Activated B cell treated with CpG ODN at 0.5 μM for 24 hours (primary cell): Measurements from ENCODE around the gene RAB9A. TPM values are rescaled to one million over a fixed set of nuclear protein-coding genes. Genes with fewer than 3 reads are reported as not detected.

Experiments
- ATAC-seq: fragments of 200-7000 bp; cut with Tn5 transposase; one replicate; pipeline ENCODE4 v1.10.0; 2021; ENCODE audit warnings: low read depth, mild to moderate bottlenecking, moderate library complexity
- CTCF ChIA-PET: fragments of 350-600 bp; sonication (Branson Sonifier 250); formaldehyde crosslinking; loops from one replicate; lab custom pipeline; 2021; ENCODE audit warnings: antibody characterized with exemption; lab: Charles Lee
- POLR2A ChIA-PET: fragments of 350-600 bp; sonication (Branson Sonifier 250); formaldehyde crosslinking; loops from one replicate; lab custom pipeline; 2021; ENCODE audit warnings: antibody characterized with exemption; lab: Charles Lee
- DNase-seq: peaks from one replicate; pipeline ENCODE4 v3.0.0; 2022
- H3K27ac Mint-ChIP-seq: one replicate; pipeline ENCODE4 v1.8.0; 2020; ENCODE audit warnings: mixed read lengths
- H3K27me3 Mint-ChIP-seq: one replicate; pipeline ENCODE4 v1.8.0; 2021; ENCODE audit warnings: mixed read lengths
- H3K36me3 Mint-ChIP-seq: one replicate; pipeline ENCODE4 v1.8.0; 2021; ENCODE audit warnings: low read depth, mixed read lengths
- H3K4me1 Mint-ChIP-seq: one replicate; pipeline ENCODE4 v1.8.0; 2021; ENCODE audit warnings: mixed read lengths
- H3K4me3 Mint-ChIP-seq: one replicate; pipeline ENCODE4 v1.8.0; 2020; ENCODE audit warnings: mild to moderate bottlenecking, mixed read lengths
- H3K9me3 Mint-ChIP-seq: one replicate; pipeline ENCODE4 v1.8.0; 2020; ENCODE audit warnings: mixed read lengths
- CTCF ChIP-seq: fragments of 200-600 bp; IDR thresholded peaks from one replicate; pipeline ENCODE4 v1.8.0; 2022; ENCODE audit warnings: antibody characterized with exemption, mild to moderate bottlenecking
- intact Hi-C: fragments of 100-400 bp; cut with micrococcal nuclease; formaldehyde crosslinking; loops from one replicate; pipeline ENCODE4 v1.15.1; 2024
- total RNA-seq: library from RNA; stranded (reverse); gene quantifications from 2 replicates; pipeline ENCODE4 v1.2.3, GENCODE V29; 2022

The RAB9A gene
- total RNA-seq, 1 donor from 2014 or later = 27.7 TPM

- no peak for ATAC-seq
- Mint-ChIP-seq H3K36me3 (peaks cover 49% of the 10 kb centered on the region), H3K9me3 (no peaks in the 10 kb centered on the region), H3K27ac (no peak overlapping the region), H3K4me1 (peaks cover 5% of the 10 kb centered on the region), H3K4me3 (no peak overlapping the region), H3K27me3 (no peaks in the 10 kb centered on the region)
- no peak for TF ChIP-seq CTCF
- CTCF ChIA-PET = no interaction called here
- no peak for DNase-seq
- intact Hi-C loops = loop anchor here (2.0 kb wide), 1 partner anchor 14 kb away; no protein-coding TSS in a partner anchor
- POLR2A ChIA-PET = interaction anchor here (0.9 to 1.0 kb wide), 2 partner anchors 10 to 17 kb away, joined by 3 read pairs; no protein-coding TSS in a partner anchor
Observed at GRCh38 chrX:13716455-13716854, 27.5 kb downstream of the RAB9A start.

GRCh38 chrX:13716905-13717304 lies 28.0 kb downstream of the RAB9A start:
- Mint-ChIP-seq H3K4me1 (peaks cover 6% of the 10 kb centered on the region), H3K4me3 (no peak overlapping the region), H3K36me3 (peaks cover 46% of the 10 kb centered on the region), H3K9me3 (no peaks in the 10 kb centered on the region), H3K27me3 (no peaks in the 10 kb centered on the region), H3K27ac (no peak overlapping the region)
- ChIA-PET POLR2A (no interaction called here), CTCF (no interaction called here)
- no peak for TF ChIP-seq CTCF
- intact Hi-C loops = loop anchor here (2.0 kb wide), 1 partner anchor 14 kb away; no protein-coding TSS in a partner anchor
- DNase-seq = no peak
- ATAC-seq = no peak

GRCh38 chrX:13717700-13718472 lies 29.0 kb downstream of the RAB9A start:
- H3K4me1 Mint-ChIP-seq = peaks cover 13% of the 10 kb centered on the region
- H3K27me3 Mint-ChIP-seq = no peaks in the 10 kb centered on the region
- CTCF ChIA-PET = no interaction called here
- ATAC-seq (no peak), DNase-seq (no peak)
- H3K27ac Mint-ChIP-seq = no peak overlapping the region
- intact Hi-C loops = loop anchor here (2.0 kb wide), 2 partner anchors 15 to 17 kb away; partner anchors contain the start of genes OFD1 and TRAPPC2
- no peak for TF ChIP-seq CTCF
- peaks cover 46% of the 10 kb centered on the region for H3K36me3 Mint-ChIP-seq
- no peak overlapping the region for H3K4me3 Mint-ChIP-seq
- H3K9me3 Mint-ChIP-seq = no peaks in the 10 kb centered on the region
- POLR2A ChIA-PET = no interaction called here

GRCh38 chrX:13719192-13719856 lies 30.4 kb downstream of the RAB9A start:
- ATAC-seq (no peak), DNase-seq (no peak)
- Mint-ChIP-seq H3K36me3 (peaks cover 52% of the 10 kb centered on the region), H3K27ac (no peak overlapping the region), H3K4me3 (no peak overlapping the region), H3K9me3 (no peaks in the 10 kb centered on the region), H3K4me1 (peaks cover 21% of the 10 kb centered on the region), H3K27me3 (no peaks in the 10 kb centered on the region)
- no peak for TF ChIP-seq CTCF
- ChIA-PET POLR2A (no interaction called here), CTCF (no interaction called here)
- intact Hi-C loops = loop anchor here (2.0 kb wide), 1 partner anchor 15 kb away; the partner anchor contains the start of genes OFD1 and TRAPPC2

GRCh38 chrX:13721371-13721770 lies 32.4 kb downstream of the RAB9A start:
- DNase-seq (no peak), ATAC-seq (no peak)
- Mint-ChIP-seq H3K4me1 (peaks cover 23% of the 10 kb centered on the region), H3K36me3 (peaks cover 39% of the 10 kb centered on the region), H3K27ac (no peak overlapping the region), H3K27me3 (no peaks in the 10 kb centered on the region), H3K4me3 (no peak overlapping the region), H3K9me3 (no peaks in the 10 kb centered on the region)
- ChIA-PET CTCF (no interaction called here), POLR2A (interaction anchor here (0.6 to 3.3 kb wide), 3 partner anchors 13 to 188 kb away, joined by 10 to 25 read pairs (median 12); partner anchors contain the start of genes OFD1 and TRAPPC2)
- no peak for TF ChIP-seq CTCF
- intact Hi-C loops = no loop called here
